GM12891 (cell line): ENCODE measurements around the gene RNFT2.

Experiments
- PAX5 ChIP-seq: IDR thresholded peaks from 2 replicates; pipeline ENCODE4 v1.6.1; 2011; ENCODE audit warnings: low read length, moderate library complexity, mild to moderate bottlenecking; ENCODE audit not compliant: insufficient read depth, severe bottlenecking
- POLR2A ChIP-seq: IDR thresholded peaks from 2 replicates; pipeline ENCODE4 v1.6.1; 2011; ENCODE audit warnings: low read depth, low read length, control low read depth
- POLR2AphosphoS5 ChIP-seq: IDR thresholded peaks from 2 replicates; pipeline ENCODE4 v1.6.1; 2011; ENCODE audit warnings: low read depth, low read length, control low read depth
- POU2F2 ChIP-seq: IDR thresholded peaks from 2 replicates; pipeline ENCODE4 v1.6.1; 2011; ENCODE audit warnings: low read depth, mild to moderate bottlenecking, control low read depth, low read length, moderate library complexity
- SPI1 ChIP-seq: IDR thresholded peaks from 2 replicates; pipeline ENCODE4 v1.6.1; 2011; ENCODE audit warnings: low read depth, low read length, control low read depth
- TAF1 ChIP-seq: IDR thresholded peaks from 2 replicates; pipeline ENCODE4 v1.6.1; 2011; ENCODE audit warnings: low read depth, low read length, control low read depth

DNA sequence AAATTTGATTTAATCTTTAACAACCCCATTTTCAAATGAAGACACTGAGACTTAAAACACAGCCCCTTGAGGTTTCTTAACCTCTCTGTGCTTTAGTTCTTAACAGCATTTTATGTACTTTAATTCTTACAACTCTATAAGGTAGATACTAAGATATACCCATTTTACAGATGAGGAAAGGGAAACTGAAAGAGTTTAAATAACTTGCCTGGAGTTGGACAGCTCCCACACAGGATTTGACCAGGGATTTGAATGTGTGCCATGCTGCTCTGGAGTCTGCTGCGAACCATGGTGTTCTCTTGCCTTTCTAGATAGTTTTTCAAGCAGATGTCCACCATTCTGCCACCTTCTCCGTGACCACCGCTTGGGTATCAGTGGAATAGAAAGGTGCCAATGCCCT is 28.2 kb downstream of the RNFT2 start:
- TF ChIP-seq POLR2A: no peak
- no peak for TF ChIP-seq TAF1
- TF ChIP-seq POLR2AphosphoS5: no peak
- no peak for TF ChIP-seq PAX5
- TF ChIP-seq SPI1: no peak
- no peak for TF ChIP-seq POU2F2
